ENCODE measurements around the gene PNP.
A peak's percentile ranks its signal among the peaks of the same experiment; 100 is the strongest.
"Not testable (repeated sequence)": the region's sequence is repeated elsewhere in the genome, so short reads cannot be mapped to it uniquely, and the experiment has no call there.

The PNP gene

GRCh38 chr14:20494935-20495766, 25.9 kb downstream of the PNP start:
- Histone ChIP-seq H3K9ac (ENCODE audit: insufficient read length, low read depth) (no peak overlapping the region), H3K9me3 (ENCODE audit: insufficient read depth, low read length) (peaks cover 33% of the 10 kb centered on the region), H3K4me1 (ENCODE audit: insufficient read depth, insufficient read length) (no peaks in the 10 kb centered on the region), H3K4me3 (ENCODE audit: insufficient read length, low read depth) (no peak overlapping the region), H3K36me3 (ENCODE audit: insufficient read depth, insufficient read length, low read length) (no peaks in the 10 kb centered on the region), H3K27me3 (ENCODE audit: insufficient read depth, insufficient read length) (no peaks in the 10 kb centered on the region)
- TF ChIP-seq ZNF274 (IDR thresholded peaks at IDR 0.05; ENCODE audit: low read depth, low read length) (no peak), SUZ12 (IDR thresholded peaks at IDR 0.05; ENCODE audit: extremely low read depth, insufficient read depth, insufficient read length) (no peak), YY1 (IDR thresholded peaks at IDR 0.05; ENCODE audit: insufficient read depth, insufficient read length) (no peak)
- DNase-seq (ENCODE audit: low read depth, low spot score) = no peak

- no peaks in the 10 kb centered on the region for H3K36me3 ChIP-seq (ENCODE audit: insufficient read depth, insufficient read length, low read length)
- TF ChIP-seq ZNF274 (IDR thresholded peaks at IDR 0.05; ENCODE audit: low read depth, low read length) = no peak
- TF ChIP-seq YY1 (IDR thresholded peaks at IDR 0.05; ENCODE audit: insufficient read depth, insufficient read length) = no peak
- TF ChIP-seq SUZ12 (IDR thresholded peaks at IDR 0.05; ENCODE audit: extremely low read depth, insufficient read depth, insufficient read length) = no peak
- no peaks in the 10 kb centered on the region for H3K4me1 ChIP-seq (ENCODE audit: insufficient read depth, insufficient read length)
- H3K9me3 ChIP-seq (ENCODE audit: insufficient read depth, low read length) = peaks cover 22% of the 10 kb centered on the region
- no peaks in the 10 kb centered on the region for H3K27me3 ChIP-seq (ENCODE audit: insufficient read depth, insufficient read length)
- no peak overlapping the region for H3K4me3 ChIP-seq (ENCODE audit: insufficient read length, low read depth)
- no peak overlapping the region for H3K9ac ChIP-seq (ENCODE audit: insufficient read length, low read depth)
- DNase-seq (ENCODE audit: low read depth, low spot score) = no peak
These were observed 29.4 kb downstream of the PNP start for GRCh38 chr14:20498622-20499021.

- no peaks in the 10 kb centered on the region for H3K36me3 ChIP-seq (ENCODE audit: insufficient read depth, insufficient read length, low read length)
- no peak overlapping the region for H3K4me3 ChIP-seq (ENCODE audit: insufficient read length, low read depth)
- no peaks in the 10 kb centered on the region for H3K27me3 ChIP-seq (ENCODE audit: insufficient read depth, insufficient read length)
- no peak overlapping the region for H3K9ac ChIP-seq (ENCODE audit: insufficient read length, low read depth)
- TF ChIP-seq YY1 (IDR thresholded peaks at IDR 0.05; ENCODE audit: insufficient read depth, insufficient read length) = no peak
- peak; percentile 32 for DNase-seq (ENCODE audit: low read depth, low spot score)
- H3K4me1 ChIP-seq (ENCODE audit: insufficient read depth, insufficient read length) = no peaks in the 10 kb centered on the region
- peaks cover 19% of the 10 kb centered on the region for H3K9me3 ChIP-seq (ENCODE audit: insufficient read depth, low read length)
These were observed 29.9 kb downstream of the PNP start for GRCh38 chr14:20499108-20499507.

GRCh38 chr14:20499881-20500280, 30.7 kb downstream of the PNP start:
- no peaks in the 10 kb centered on the region for H3K36me3 ChIP-seq (ENCODE audit: insufficient read depth, insufficient read length, low read length)
- H3K9me3 ChIP-seq (ENCODE audit: insufficient read depth, low read length) = peaks cover 18% of the 10 kb centered on the region
- no peak overlapping the region for H3K9ac ChIP-seq (ENCODE audit: insufficient read length, low read depth)
- H3K4me1 ChIP-seq (ENCODE audit: insufficient read depth, insufficient read length) = no peaks in the 10 kb centered on the region
- DNase-seq (ENCODE audit: low read depth, low spot score) = no peak
- H3K4me3 ChIP-seq (ENCODE audit: insufficient read length, low read depth) = no peak overlapping the region
- no peak for TF ChIP-seq SUZ12 (IDR thresholded peaks at IDR 0.05; ENCODE audit: extremely low read depth, insufficient read depth, insufficient read length)
- H3K27me3 ChIP-seq (ENCODE audit: insufficient read depth, insufficient read length) = no peaks in the 10 kb centered on the region

GRCh38 chr14:20501346-20501745, 32.1 kb downstream of the PNP start:
- peaks cover 4% of the 10 kb centered on the region; the same call in 1 of the 2 replicates for H3K9me3 ChIP-seq (ENCODE audit: insufficient read depth, low read length)
- DNase-seq (ENCODE audit: low read depth, low spot score) = no peak
- H3K27me3 ChIP-seq (ENCODE audit: insufficient read depth, insufficient read length) = no peaks in the 10 kb centered on the region
- no peaks in the 10 kb centered on the region for H3K4me1 ChIP-seq (ENCODE audit: insufficient read depth, insufficient read length)
- no peaks in the 10 kb centered on the region for H3K36me3 ChIP-seq (ENCODE audit: insufficient read depth, insufficient read length, low read length)
- no peak overlapping the region for H3K9ac ChIP-seq (ENCODE audit: insufficient read length, low read depth)
- H3K4me3 ChIP-seq (ENCODE audit: insufficient read length, low read depth) = no peak overlapping the region
- no peak for TF ChIP-seq ZNF274 (IDR thresholded peaks at IDR 0.05; ENCODE audit: low read depth, low read length)
- no peak for TF ChIP-seq SUZ12 (IDR thresholded peaks at IDR 0.05; ENCODE audit: extremely low read depth, insufficient read depth, insufficient read length)
- no peak for TF ChIP-seq YY1 (IDR thresholded peaks at IDR 0.05; ENCODE audit: insufficient read depth, insufficient read length)

GRCh38 chr14:20503898-20504297, 34.7 kb downstream of the PNP start:
- no peak for DNase-seq (ENCODE audit: low read depth, low spot score)
- Histone ChIP-seq H3K27me3 (ENCODE audit: insufficient read depth, insufficient read length) (no peaks in the 10 kb centered on the region), H3K9me3 (ENCODE audit: insufficient read depth, low read length) (no peaks in the 10 kb centered on the region), H3K36me3 (ENCODE audit: insufficient read depth, insufficient read length, low read length) (no peaks in the 10 kb centered on the region), H3K4me1 (ENCODE audit: insufficient read depth, insufficient read length) (no peaks in the 10 kb centered on the region), H3K4me3 (ENCODE audit: insufficient read length, low read depth) (no peak overlapping the region), H3K9ac (ENCODE audit: insufficient read length, low read depth) (no peak overlapping the region)
- TF ChIP-seq ZNF274 (IDR thresholded peaks at IDR 0.05; ENCODE audit: low read depth, low read length) = no peak
- TF ChIP-seq SUZ12 (IDR thresholded peaks at IDR 0.05; ENCODE audit: extremely low read depth, insufficient read depth, insufficient read length) = no peak
- TF ChIP-seq YY1 (IDR thresholded peaks at IDR 0.05; ENCODE audit: insufficient read depth, insufficient read length) = no peak

- not testable (repeated sequence) for H3K9me3 ChIP-seq (ENCODE audit: insufficient read depth, low read length); H3K4me3 ChIP-seq (ENCODE audit: insufficient read length, low read depth); DNase-seq (ENCODE audit: low read depth, low spot score); H3K36me3 ChIP-seq (ENCODE audit: insufficient read depth, insufficient read length, low read length); H3K4me1 ChIP-seq (ENCODE audit: insufficient read depth, insufficient read length); H3K27me3 ChIP-seq (ENCODE audit: insufficient read depth, insufficient read length); H3K9ac ChIP-seq (ENCODE audit: insufficient read length, low read depth)
These were observed 37.1 kb downstream of the PNP start for GRCh38 chr14:20506276-20506675.

- not testable (repeated sequence) for H3K9ac ChIP-seq (ENCODE audit: insufficient read length, low read depth); DNase-seq (ENCODE audit: low read depth, low spot score); H3K36me3 ChIP-seq (ENCODE audit: insufficient read depth, insufficient read length, low read length); H3K4me1 ChIP-seq (ENCODE audit: insufficient read depth, insufficient read length); H3K9me3 ChIP-seq (ENCODE audit: insufficient read depth, low read length); H3K27me3 ChIP-seq (ENCODE audit: insufficient read depth, insufficient read length); H3K4me3 ChIP-seq (ENCODE audit: insufficient read length, low read depth)
These were observed 37.5 kb downstream of the PNP start for GRCh38 chr14:20506752-20507151.

- H3K4me3 ChIP-seq (ENCODE audit: insufficient read length, low read depth); H3K4me1 ChIP-seq (ENCODE audit: insufficient read depth, insufficient read length); H3K9me3 ChIP-seq (ENCODE audit: insufficient read depth, low read length); H3K36me3 ChIP-seq (ENCODE audit: insufficient read depth, insufficient read length, low read length); H3K9ac ChIP-seq (ENCODE audit: insufficient read length, low read depth); H3K27me3 ChIP-seq (ENCODE audit: insufficient read depth, insufficient read length); DNase-seq (ENCODE audit: low read depth, low spot score): not testable (repeated sequence)
These were observed 38.3 kb downstream of the PNP start for GRCh38 chr14:20507537-20507936.
